Activated CD4-positive, CD25-positive, alpha-beta regulatory T cell treated with anti-CD3 and anti-CD28 coated beads, Interleukin-2, amount 50 U/mL, for 16 hours (primary cell): ENCODE results near the gene DERL3.

Experiments used
- DNase-seq: peaks from one replicate; pipeline ENCODE4 v3.0.0-alpha.2; 2020; ENCODE audit warnings: low read depth, low spot score

The DERL3 gene

GRCh38 chr22:23831781-23832180 is 7.0 kb downstream of the DERL3 start:
- DNase-seq: no peak

- no peak for DNase-seq
Measured at GRCh38 chr22:23831261-23831660, 7.5 kb downstream of the DERL3 start.

- DNase-seq: no peak
Measured at GRCh38 chr22:23829845-23830372, 8.9 kb downstream of the DERL3 start.

- no peak for DNase-seq
Measured at GRCh38 chr22:23828800-23829680, 9.8 kb downstream of the DERL3 start.

GRCh38 chr22:23827351-23827995 is 11.3 kb downstream of the DERL3 start:
- no peak for DNase-seq

GRCh38 chr22:23826510-23827350 is 12.1 kb downstream of the DERL3 start:
- no peak for DNase-seq

GRCh38 chr22:23825246-23825905 is 13.4 kb downstream of the DERL3 start:
- DNase-seq: no peak

GRCh38 chr22:23824476-23825245 is 14.1 kb downstream of the DERL3 start:
- DNase-seq: no peak

- no peak for DNase-seq
Measured at GRCh38 chr22:23823331-23823791, 15.4 kb downstream of the DERL3 start.

GRCh38 chr22:23822101-23822671 is 16.6 kb downstream of the DERL3 start:
- no peak for DNase-seq

GRCh38 chr22:23820748-23821211 is 18.0 kb downstream of the DERL3 start:
- DNase-seq: no peak

GRCh38 chr22:23818541-23818940 is 20.3 kb downstream of the DERL3 start:
- no peak for DNase-seq

- no peak for DNase-seq
Measured at GRCh38 chr22:23817146-23817545, 21.7 kb downstream of the DERL3 start.

GRCh38 chr22:23816156-23816976 is 22.4 kb downstream of the DERL3 start:
- DNase-seq: no peak

GRCh38 chr22:23815541-23816155 is 23.2 kb downstream of the DERL3 start:
- no peak for DNase-seq

GRCh38 chr22:23812378-23812777 is 26.4 kb downstream of the DERL3 start:
- DNase-seq: no peak

GRCh38 chr22:23806837-23807236 is 32.0 kb downstream of the DERL3 start:
- no peak for DNase-seq

GRCh38 chr22:23804781-23805291 is 34.0 kb downstream of the DERL3 start:
- no peak for DNase-seq
